SH-SY5Y (cell line): ENCODE measurements around the gene HOXB8.

Source experiments
- GATA2 ChIP-seq: IDR thresholded peaks from 2 replicates; pipeline ENCODE4 v1.6.1; 2011; ENCODE audit warnings: mild to moderate bottlenecking, low read depth, low read length
- GATA3 ChIP-seq: IDR thresholded peaks from 2 replicates; pipeline ENCODE4 v1.6.1; 2011; ENCODE audit warnings: low read depth, mild to moderate bottlenecking, low read length, moderate library complexity

Gene HOXB8

DNA sequence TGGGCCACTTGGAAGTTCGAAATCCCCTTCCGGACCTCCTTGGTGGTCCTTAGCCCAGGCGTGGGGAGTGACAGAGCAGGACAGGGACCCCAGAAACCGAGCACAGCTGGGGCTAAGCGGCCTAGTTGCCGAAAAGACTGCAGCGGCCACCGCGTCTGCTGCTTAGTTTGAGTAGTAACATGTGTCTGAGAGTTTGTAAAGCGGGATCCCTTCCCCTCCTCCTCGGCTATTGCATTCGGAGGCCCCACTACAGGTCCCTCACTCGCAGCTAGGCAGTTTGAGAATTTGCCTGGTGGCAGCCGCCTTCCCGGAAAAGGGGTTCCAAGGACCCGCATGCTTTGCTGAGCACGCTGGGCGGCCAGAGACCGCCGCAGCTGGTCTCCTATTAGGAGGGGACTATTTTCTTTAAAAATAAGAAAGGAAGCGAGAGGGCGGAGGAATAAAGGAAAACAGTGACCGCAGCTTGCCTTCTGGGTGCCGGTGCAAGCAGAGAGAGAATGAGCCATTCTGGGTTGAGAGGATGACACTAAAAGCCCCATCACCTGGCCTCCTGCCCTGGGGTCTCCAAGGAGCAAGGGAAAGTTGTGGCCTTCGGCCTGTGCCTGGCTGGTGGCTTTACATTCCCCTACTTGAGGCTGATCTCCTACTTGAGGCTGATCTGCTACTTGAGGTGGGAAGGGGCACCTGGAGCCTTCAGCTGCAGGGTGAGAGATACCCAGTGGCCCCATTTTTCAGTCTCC, 20.4 kb downstream of the HOXB8 start:
- no peak for TF ChIP-seq GATA2
- no peak for TF ChIP-seq GATA3

DNA sequence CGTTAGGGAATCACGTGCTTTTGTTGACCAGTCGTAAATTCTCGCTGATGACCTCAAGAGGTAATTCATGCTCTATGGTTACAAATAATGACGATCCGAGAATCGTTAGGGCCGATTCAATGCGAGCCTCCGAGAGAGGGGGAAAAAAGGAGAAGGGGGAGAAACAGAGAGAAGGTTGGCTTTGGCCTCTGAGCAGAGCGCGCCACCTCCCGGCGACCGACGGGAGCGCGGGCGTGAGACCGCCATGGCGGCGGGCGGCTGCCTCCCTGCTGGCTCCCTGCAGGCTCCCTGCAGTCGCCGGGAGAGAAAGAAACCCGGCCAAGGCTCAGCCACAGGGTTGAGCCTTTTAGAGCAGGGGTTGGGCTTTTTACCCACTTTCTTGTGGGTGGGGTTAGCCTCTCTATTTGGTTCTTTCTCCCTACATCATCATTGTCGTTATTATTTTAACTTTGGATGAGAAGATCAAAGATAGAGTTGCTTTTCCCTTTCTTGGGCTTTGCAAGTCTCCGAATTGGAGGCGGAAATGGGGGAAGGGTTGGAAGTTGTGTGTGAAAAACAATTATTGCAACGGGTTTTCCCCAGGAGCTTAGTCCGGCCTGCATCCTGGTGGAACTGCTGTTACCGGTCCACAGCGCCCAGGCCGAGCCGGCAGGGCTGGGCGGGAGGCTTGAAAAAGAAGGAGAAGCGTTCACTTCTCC, 21.1 kb downstream of the HOXB8 start:
- TF ChIP-seq GATA2, result no peak
- no peak for TF ChIP-seq GATA3

DNA sequence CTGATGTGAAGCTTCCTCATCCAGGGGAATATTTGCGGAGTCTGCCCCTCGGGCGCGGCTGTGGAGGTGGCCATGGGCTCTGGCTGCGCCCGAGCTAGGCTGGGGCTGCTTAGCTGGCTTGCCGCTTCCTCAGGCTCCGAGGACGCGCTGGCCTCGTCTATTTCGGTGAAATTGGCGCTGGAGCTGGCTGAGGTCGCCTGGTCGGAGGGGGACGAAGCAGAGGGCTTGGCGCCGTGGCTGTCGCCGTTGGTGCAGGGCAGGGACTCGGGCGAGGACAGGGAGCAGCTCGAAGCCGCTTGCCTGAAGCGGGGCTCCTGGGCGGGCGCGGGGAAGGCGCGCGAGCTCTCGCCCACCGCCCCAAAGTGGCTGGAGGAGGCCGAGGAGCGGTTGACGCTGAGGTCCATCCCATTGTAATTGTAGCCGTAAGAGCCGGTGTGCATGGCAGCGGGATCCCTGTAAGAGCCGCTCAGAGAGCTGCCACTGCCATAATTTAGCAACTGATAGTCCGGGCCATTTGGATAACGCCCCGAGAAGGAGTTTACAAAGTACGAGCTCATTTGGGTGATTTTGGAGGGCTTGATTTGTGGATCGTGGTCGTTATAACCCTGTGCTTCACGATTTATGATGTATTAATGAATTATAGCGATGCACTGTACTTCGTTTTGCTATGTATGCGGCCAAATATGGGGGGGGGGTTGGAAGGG, 21.8 kb downstream of the HOXB8 start, which contains the start of gene HOXB5:
TSS of gene HOXB5 (minus strand) at position 654 of the 704 bp plus-strand sequence. CDS start at position 557, 97 bp downstream.
- TF ChIP-seq GATA2 (no peak), GATA3 (no peak)

DNA sequence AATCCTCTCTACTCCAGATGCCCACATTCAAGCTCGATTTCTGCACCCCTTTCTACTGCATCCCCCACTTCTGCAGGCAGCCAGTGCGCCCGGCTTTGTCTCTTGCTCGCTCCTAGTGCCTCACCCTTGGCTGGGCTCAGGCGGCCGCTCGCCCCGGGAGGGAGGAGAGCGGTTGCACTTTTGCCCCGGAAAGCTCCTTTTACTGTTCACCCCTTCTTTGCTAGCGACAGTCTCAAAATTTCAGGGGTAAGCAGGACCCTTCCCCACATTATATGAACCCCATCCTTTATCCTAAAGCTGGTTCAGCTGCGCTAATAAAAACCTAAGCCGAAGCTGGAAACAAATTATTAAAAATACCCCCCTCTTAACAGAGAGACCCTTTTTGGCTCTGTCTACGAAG, 22.5 kb downstream of the HOXB8 start:
- no peak for TF ChIP-seq GATA3
- TF ChIP-seq GATA2, result no peak

DNA sequence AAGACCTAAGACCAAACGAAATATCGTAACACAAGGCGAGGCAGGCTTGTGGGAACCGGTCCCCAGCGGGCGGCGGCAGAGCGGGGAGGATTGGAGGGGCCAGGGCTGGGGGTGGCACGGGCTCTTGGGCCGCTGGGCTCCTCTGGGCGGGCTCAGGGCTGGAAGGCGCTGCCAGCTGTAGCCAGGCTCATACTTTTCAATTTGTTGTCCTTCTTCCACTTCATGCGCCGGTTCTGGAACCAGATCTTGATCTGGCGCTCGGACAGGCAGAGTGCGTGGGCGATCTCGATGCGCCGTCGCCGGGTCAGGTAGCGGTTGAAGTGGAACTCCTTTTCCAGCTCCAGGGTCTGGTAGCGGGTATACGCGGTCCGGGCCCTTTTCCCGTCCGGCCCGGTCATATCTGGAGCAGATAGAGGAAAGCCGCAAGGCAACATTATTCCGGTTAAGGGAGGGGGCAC, 23.0 kb downstream of the HOXB8 start:
- no peak for TF ChIP-seq GATA2
- no peak for TF ChIP-seq GATA3

DNA sequence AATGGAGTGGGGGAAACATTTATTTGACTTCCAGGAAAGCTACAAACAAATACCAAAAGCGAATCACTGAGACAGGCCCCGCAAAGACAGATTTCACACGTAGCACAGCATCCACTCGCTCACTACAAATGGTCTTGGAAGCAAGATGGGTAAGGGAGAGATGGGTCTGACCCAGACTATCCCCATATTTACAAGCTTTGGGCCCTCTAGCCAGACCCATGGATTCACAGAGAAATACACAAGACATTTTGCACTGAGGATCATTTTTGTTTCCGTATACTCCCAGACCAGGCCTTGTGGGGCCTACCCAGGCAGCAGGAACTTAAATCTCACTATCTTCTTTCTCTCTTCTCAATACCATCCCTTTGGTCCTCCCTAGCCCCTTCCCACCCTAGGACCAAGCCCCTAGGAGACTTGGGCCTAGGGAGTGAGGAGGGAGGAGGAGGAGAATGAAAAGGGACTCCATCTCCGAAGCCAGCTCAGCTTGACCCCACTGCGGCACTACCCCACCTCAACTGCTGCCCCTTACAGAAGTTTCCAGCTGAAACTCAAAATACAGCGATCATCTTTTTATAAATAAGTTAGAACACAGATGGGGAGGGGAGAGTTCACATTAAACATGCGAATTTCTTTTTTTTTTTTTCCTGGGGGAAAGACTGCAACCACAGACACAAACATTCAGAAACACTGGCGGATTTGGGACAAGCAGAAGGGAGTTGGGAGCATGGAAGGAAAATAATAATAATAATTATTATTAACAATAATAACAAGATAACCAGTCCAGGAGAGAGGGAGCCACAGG, 23.6 kb downstream of the HOXB8 start:
- TF ChIP-seq GATA2 (no peak), GATA3 (no peak)

DNA sequence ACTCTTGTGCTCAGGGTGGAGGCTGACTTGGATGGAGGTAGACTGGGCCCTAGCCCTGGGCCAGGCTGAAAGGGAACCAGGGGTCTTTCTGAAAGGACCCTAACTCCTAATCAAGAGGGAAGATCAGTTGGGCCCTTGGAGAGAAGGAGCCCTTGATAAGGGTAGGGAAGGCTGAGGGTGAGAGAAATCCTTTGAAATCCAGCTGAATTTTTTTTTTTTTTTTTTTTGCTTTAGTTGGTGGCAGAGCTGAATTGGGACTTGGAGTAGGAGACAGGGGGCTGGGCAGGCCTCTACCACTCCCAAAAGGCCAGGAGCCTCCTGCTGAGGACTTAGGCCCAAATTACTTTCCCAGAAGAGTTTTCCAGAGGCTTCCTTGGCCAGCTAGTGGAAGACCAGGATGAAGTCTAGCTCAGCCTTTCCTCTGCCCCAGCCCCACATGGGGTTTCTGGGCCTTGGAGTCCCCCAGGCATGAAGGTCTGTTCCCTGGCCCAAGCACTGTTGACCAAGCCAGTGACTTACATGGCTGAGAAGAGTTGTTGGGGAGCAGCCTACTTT, 24.4 kb downstream of the HOXB8 start:
- TF ChIP-seq GATA3 (no peak), GATA2 (no peak)

DNA sequence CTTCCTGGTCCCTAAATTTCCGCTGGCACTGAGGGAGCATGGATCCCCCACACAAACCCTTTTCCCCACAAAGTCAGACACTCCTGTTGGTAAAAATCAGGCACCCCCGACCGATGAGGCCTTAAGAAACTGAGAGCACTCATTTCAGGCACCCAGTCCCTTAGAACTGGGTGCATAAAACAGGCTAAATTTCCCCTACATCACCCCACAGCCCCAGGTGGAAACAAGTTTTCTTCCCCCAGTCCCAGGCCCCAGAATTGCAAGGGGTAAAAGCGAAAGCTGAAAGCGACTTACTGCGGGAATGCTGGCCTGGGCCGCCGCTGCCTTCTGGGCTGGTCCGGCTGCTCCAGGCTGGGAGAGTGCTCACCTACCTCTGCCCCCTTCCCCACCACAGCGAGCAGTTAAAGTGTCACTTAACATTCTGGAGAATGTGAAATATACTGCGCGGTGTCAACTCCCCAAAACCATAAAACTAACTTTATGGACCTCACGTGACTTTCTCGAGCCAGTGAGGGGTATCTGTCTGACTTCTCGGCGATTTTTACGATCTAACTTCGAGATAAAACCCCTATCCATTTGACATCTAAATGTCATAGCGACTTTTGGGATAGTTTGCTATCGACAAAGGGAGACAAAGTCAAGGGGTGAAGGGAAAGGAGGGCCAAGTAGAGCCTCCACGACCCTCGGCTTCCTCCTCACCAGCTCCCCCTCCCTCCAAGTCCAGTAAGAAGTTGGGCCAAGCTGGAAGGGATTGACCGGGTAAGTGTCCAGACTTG, 25.1 kb downstream of the HOXB8 start, which contains the start of gene HOXB3:
TSS of gene HOXB3 (minus strand) at position 411 of the 776 bp plus-strand sequence. CDS start 37,767 bp downstream, outside the sequence.
- TF ChIP-seq GATA2 (no peak), GATA3 (no peak)

DNA sequence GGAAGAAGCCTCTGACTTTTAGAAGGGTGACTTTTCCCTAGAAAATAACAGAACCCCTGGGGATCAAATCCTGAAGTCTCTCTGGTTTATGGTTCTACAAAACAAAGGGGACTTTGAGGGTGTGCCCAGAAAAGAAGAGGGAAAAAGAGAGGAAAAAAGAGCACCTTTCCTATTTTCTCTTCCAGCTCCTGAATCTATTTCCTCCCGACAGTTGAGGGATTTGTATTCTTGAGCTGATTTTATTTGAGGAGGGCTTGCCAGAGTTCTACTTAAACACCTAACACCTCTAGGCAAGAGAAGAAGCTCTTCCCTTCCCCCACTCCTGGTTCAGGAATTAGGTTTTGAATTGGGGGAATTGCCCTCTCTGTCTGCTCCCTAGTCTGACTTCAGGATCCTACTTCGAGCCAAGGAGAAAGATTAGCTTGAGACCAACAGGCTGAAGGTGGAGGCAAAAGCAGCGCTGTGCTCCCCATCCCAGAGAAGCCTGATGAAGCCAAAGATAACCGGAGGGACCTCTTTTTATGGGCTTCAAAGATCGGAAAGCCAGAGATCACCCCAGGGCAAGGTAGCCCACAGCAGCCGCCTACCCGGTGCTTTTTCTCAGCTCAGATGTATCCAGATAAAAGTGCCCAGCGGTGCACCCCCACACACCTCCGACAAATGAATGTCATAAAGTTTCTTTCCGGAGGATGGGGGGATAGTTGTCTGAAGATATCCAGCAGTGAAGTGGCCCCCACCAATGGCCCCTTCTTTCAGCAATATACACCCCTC, 25.8 kb downstream of the HOXB8 start:
- TF ChIP-seq GATA2, result no peak
- no peak for TF ChIP-seq GATA3

DNA sequence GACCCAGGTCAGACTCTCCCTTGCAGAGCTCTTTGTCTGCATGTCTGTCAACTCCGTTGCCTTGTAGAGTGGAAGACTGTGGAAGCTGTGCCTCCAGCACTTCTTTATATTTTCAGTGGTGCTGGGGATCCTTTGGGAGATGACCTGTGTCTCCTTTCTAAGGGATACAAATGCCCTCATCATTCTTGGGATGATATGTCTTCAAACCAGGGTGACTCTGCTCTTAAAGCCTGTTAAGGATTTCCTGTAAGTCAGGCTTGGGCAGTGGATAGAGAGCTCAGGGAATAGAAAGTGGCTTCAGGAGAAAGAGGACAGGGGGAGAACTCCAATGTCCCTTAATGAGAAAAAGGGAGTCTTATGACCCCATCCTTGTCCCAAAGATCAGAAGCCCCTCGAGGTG, 26.6 kb downstream of the HOXB8 start:
- no peak for TF ChIP-seq GATA3
- no peak for TF ChIP-seq GATA2

DNA sequence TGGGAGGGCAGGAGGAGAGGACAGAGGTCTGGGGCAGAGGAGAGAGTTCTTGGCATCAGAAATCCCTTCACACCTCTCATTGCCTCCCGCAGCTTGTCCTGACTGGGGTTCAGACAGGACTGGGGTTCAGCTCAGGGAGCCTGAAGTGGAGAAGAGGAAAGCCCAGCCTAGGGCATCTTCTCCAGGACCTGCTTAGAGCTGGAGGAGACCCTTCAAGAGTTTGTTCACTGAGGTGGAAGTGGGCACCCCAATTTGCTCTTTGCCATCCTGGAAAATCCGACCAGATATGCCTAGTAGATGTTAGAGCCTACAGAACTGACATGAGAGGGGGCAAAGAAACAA, 27.0 kb downstream of the HOXB8 start:
- TF ChIP-seq GATA2 (no peak), GATA3 (no peak)
